HEK293T (cell line): ENCODE results near the gene CLTA.
A peak's percentile ranks its signal among the peaks of the same experiment; 100 is the strongest.
"Not testable (repeated sequence)": the region's sequence is repeated elsewhere in the genome, so short reads cannot be mapped to it uniquely, and the experiment has no call there.

ENCODE experiments used
- ARNT ChIP-seq: fragments of 450-650 bp; IDR thresholded peaks from 2 replicates; pipeline ENCODE4 v1.6.1; 2017; ENCODE audit warnings: mild to moderate bottlenecking
- BHLHE40 ChIP-seq: fragments of 450-650 bp; IDR thresholded peaks from 2 replicates; pipeline ENCODE4 v1.6.1; 2016; ENCODE audit warnings: mild to moderate bottlenecking, moderate library complexity, borderline replicate concordance
- CTBP1 ChIP-seq: fragments of 450-650 bp; IDR thresholded peaks from 2 replicates; pipeline ENCODE4 v1.6.1; 2016; ENCODE audit warnings: borderline replicate concordance
- ELF4 ChIP-seq: fragments of 450-650 bp; IDR thresholded peaks from 2 replicates; pipeline ENCODE4 v1.6.1; 2017; ENCODE audit warnings: antibody characterized with exemption
- FOXA1 ChIP-seq: fragments of 450-650 bp; IDR thresholded peaks from 2 replicates; pipeline ENCODE4 v1.6.1; 2016; ENCODE audit warnings: mild to moderate bottlenecking
- L3MBTL2 ChIP-seq: fragments of 450-650 bp; conservative IDR thresholded peaks from 2 replicates; pipeline ENCODE4 v1.6.1; 2016; ENCODE audit warnings: mild to moderate bottlenecking
- LEF1 ChIP-seq: fragments of 450-650 bp; IDR thresholded peaks from 2 replicates; pipeline ENCODE4 v1.6.1; 2017; ENCODE audit warnings: mild to moderate bottlenecking, borderline replicate concordance
- NFRKB ChIP-seq: fragments of 450-650 bp; IDR thresholded peaks from 2 replicates; pipeline ENCODE4 v1.6.1; 2016; ENCODE audit warnings: mild to moderate bottlenecking, moderate library complexity
- SP1 ChIP-seq: fragments of 450-650 bp; IDR thresholded peaks from 2 replicates; pipeline ENCODE4 v1.6.1; 2017
- SUZ12 ChIP-seq: fragments of 450-650 bp; IDR thresholded peaks from 2 replicates; pipeline ENCODE4 v1.6.1; 2016; ENCODE audit warnings: mild to moderate bottlenecking
- TARDBP ChIP-seq: fragments of 450-650 bp; IDR thresholded peaks from 2 replicates; pipeline ENCODE4 v1.6.1; 2016
- ZNF384 ChIP-seq: fragments of 450-650 bp; IDR thresholded peaks from 2 replicates; pipeline ENCODE4 v1.6.1; 2016

- not testable (repeated sequence) for TF ChIP-seq FOXA1, SP1, NFRKB, BHLHE40, ARNT, SUZ12, CTBP1, TARDBP, ELF4, L3MBTL2, LEF1
- TF ChIP-seq ZNF384 = peak; percentile 93
Measured at GRCh38 chr9:36248061-36248460, 57.3 kb downstream of the CLTA start.
